HEK293T (cell line): ENCODE measurements around the gene GPHN.
"Not testable (repeated sequence)": the region's sequence is repeated elsewhere in the genome, so short reads cannot be mapped to it uniquely, and the experiment has no call there.

Experiments used
- CTCF ChIA-PET: fragments of 350-600 bp; formaldehyde crosslinking; extraction: SDS; loops from one replicate; lab custom pipeline; 2021; ENCODE audit warnings: antibody characterized with exemption, inconsistent platforms; lab: Yijun Ruan, JAX
- POLR2A ChIA-PET: fragments of 350-600 bp; formaldehyde crosslinking; extraction: SDS; loops from one replicate; lab custom pipeline; 2020; ENCODE audit warnings: antibody characterized with exemption, inconsistent platforms; lab: Yijun Ruan, JAX
- DNase-seq: peaks from one replicate; pipeline ENCODE4 v3.0.0; 2012; ENCODE audit warnings: mixed read lengths; ENCODE audit errors: extremely low spot score
- ARNT ChIP-seq: fragments of 450-650 bp; IDR thresholded peaks from 2 replicates; pipeline ENCODE4 v1.6.1; 2017; ENCODE audit warnings: mild to moderate bottlenecking
- BHLHE40 ChIP-seq: fragments of 450-650 bp; IDR thresholded peaks from 2 replicates; pipeline ENCODE4 v1.6.1; 2016; ENCODE audit warnings: mild to moderate bottlenecking, moderate library complexity, borderline replicate concordance
- CTBP1 ChIP-seq: fragments of 450-650 bp; IDR thresholded peaks from 2 replicates; pipeline ENCODE4 v1.6.1; 2016; ENCODE audit warnings: borderline replicate concordance
- ELF4 ChIP-seq: fragments of 450-650 bp; IDR thresholded peaks from 2 replicates; pipeline ENCODE4 v1.6.1; 2017; ENCODE audit warnings: antibody characterized with exemption
- FOXA1 ChIP-seq: fragments of 450-650 bp; IDR thresholded peaks from 2 replicates; pipeline ENCODE4 v1.6.1; 2016; ENCODE audit warnings: mild to moderate bottlenecking
- FOXK2 ChIP-seq: fragments of 450-650 bp; IDR thresholded peaks from 2 replicates; pipeline ENCODE4 v1.6.1; 2016; ENCODE audit warnings: mild to moderate bottlenecking
- FOXM1 ChIP-seq: fragments of 450-650 bp; IDR thresholded peaks from 2 replicates; pipeline ENCODE4 v1.6.1; 2017; ENCODE audit warnings: mild to moderate bottlenecking, borderline replicate concordance
- HDGF ChIP-seq: fragments of 450-650 bp; IDR thresholded peaks from 2 replicates; pipeline ENCODE4 v1.6.1; 2017; ENCODE audit warnings: antibody characterized with exemption, borderline replicate concordance
- L3MBTL2 ChIP-seq: fragments of 450-650 bp; conservative IDR thresholded peaks from 2 replicates; pipeline ENCODE4 v1.6.1; 2016; ENCODE audit warnings: mild to moderate bottlenecking
- LEF1 ChIP-seq: fragments of 450-650 bp; IDR thresholded peaks from 2 replicates; pipeline ENCODE4 v1.6.1; 2017; ENCODE audit warnings: mild to moderate bottlenecking, borderline replicate concordance
- NFRKB ChIP-seq: fragments of 450-650 bp; IDR thresholded peaks from 2 replicates; pipeline ENCODE4 v1.6.1; 2016; ENCODE audit warnings: mild to moderate bottlenecking, moderate library complexity
- SP1 ChIP-seq: fragments of 450-650 bp; IDR thresholded peaks from 2 replicates; pipeline ENCODE4 v1.6.1; 2017
- SUZ12 ChIP-seq: fragments of 450-650 bp; IDR thresholded peaks from 2 replicates; pipeline ENCODE4 v1.6.1; 2016; ENCODE audit warnings: mild to moderate bottlenecking
- TARDBP ChIP-seq: fragments of 450-650 bp; IDR thresholded peaks from 2 replicates; pipeline ENCODE4 v1.6.1; 2016
- ZNF384 ChIP-seq: fragments of 450-650 bp; IDR thresholded peaks from 2 replicates; pipeline ENCODE4 v1.6.1; 2016
- TF ChIP-seq, protein P1 (sequence below): fragments of 450-650 bp; IDR thresholded peaks from 2 replicates; pipeline ENCODE4 v1.6.1; 2016

The GPHN gene

GRCh38 chr14:66496188-66496807 is 11.6 kb upstream of the GPHN start:
- CTCF ChIA-PET: no interaction called here
- no peak for TF ChIP-seq TARDBP
- TF ChIP-seq ARNT: no peak
- no peak for TF ChIP-seq SUZ12
- POLR2A ChIA-PET: interaction anchor here (2.9 kb wide), 1 partner anchor 11 kb away, joined by 11 read pairs; the partner anchor contains the start of gene GPHN
- no peak for DNase-seq

DNA sequence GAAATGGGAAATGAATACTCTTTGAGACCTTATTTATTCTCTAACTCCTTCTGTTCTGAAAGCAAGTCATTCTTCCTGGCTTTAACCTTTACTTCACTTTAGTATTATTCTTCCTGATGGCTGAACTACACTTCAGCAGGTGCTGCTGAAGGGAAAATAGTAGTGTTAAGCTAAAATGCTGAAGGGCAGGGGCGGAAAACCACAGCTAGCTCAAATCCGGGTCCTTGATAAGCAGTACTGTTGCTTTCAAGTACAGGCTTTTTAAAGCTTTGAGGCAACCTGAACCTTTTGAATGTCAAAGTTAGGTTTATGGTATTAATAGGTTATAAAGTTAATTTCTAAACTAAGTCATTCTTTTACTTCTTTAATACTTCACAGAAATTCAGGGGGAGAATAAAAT is 11.0 kb upstream of the GPHN start:
- CTCF ChIA-PET: interaction anchor here (0.7 kb wide), 1 partner anchor 780 kb away, joined by 3 read pairs; no protein-coding TSS in a partner anchor
- POLR2A ChIA-PET: interaction anchor here (2.9 kb wide), 1 partner anchor 10 kb away, joined by 11 read pairs; the partner anchor contains the start of gene GPHN
- no peak for DNase-seq
- TF ChIP-seq CTBP1: no peak
- TF ChIP-seq SP1: no peak
- no peak for TF ChIP-seq BHLHE40
- TF ChIP-seq FOXA1: no peak
- TF ChIP-seq ARNT: no peak
- TF ChIP-seq HDGF: no peak
- no peak for TF ChIP-seq LEF1
- no peak for TF ChIP-seq ELF4
- TF ChIP-seq FOXK2: no peak
- TF ChIP-seq ZNF384: no peak
- TF ChIP-seq TARDBP: no peak
- no peak for TF ChIP-seq SUZ12
- TF ChIP-seq FOXM1: no peak
- no peak for TF ChIP-seq L3MBTL2

- ChIA-PET POLR2A (interaction anchor here (1.4 to 1.8 kb wide), 2 partner anchors 9 to 10 kb away, joined by 5 to 16 read pairs; partner anchors contain the start of gene GPHN), CTCF (no interaction called here)
- DNase-seq: no peak
- TF ChIP-seq ARNT (no peak), SP1 (no peak), ZNF384 (no peak), L3MBTL2 (no peak), FOXA1 (no peak), LEF1 (no peak), HDGF (no peak), FOXM1 (no peak), FOXK2 (no peak), SUZ12 (no peak)
- TF ChIP-seq, protein P1, sequence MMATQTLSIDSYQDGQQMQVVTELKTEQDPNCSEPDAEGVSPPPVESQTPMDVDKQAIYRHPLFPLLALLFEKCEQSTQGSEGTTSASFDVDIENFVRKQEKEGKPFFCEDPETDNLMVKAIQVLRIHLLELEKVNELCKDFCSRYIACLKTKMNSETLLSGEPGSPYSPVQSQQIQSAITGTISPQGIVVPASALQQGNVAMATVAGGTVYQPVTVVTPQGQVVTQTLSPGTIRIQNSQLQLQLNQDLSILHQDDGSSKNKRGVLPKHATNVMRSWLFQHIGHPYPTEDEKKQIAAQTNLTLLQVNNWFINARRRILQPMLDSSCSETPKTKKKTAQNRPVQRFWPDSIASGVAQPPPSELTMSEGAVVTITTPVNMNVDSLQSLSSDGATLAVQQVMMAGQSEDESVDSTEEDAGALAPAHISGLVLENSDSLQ: no peak
Measured at GRCh38 chr14:66498311-66498710, 9.6 kb upstream of the GPHN start.

GRCh38 chr14:66501592-66501991 is 6.4 kb upstream of the GPHN start:
- ChIA-PET POLR2A (no interaction called here), CTCF (no interaction called here)
- DNase-seq: no peak
- no peak for TF ChIP-seq CTBP1
- TF ChIP-seq L3MBTL2: no peak
- no peak for TF ChIP-seq BHLHE40
- TF ChIP-seq SUZ12: no peak
- TF ChIP-seq SP1: no peak
- TF ChIP-seq FOXK2: no peak
- TF ChIP-seq ZNF384: no peak

GRCh38 chr14:66502836-66503235 is 5.1 kb upstream of the GPHN start:
- DNase-seq, CTCF ChIA-PET: not testable (repeated sequence)
- POLR2A ChIA-PET: interaction anchor here (0.5 kb wide), 1 partner anchor 449 kb away, joined by 3 read pairs; no protein-coding TSS in a partner anchor

DNA sequence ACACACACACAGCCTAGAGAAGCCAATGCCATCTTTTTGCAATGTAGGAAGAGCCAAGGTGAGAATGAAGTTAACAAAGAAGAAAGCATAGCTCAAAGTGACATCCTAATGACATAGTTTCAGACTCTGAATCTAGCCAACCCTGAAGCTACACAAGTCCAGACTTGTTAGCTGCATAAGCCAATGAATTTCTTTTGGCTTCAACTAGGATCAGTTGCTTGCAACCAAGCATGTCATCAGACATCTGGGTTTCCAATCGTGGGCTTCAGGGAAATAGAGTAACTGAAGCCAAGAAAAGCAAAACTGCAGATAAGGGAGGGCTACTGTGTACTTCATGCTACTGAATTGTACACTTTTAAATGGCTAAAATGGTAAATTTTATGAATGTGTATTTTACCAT is 4.4 kb upstream of the GPHN start:
- ChIA-PET CTCF (interaction anchor here (0.7 kb wide), 1 partner anchor 26 kb away, joined by 3 read pairs; no protein-coding TSS in a partner anchor), POLR2A (no interaction called here)
- TF ChIP-seq NFRKB: no peak
- no peak for TF ChIP-seq SP1
- TF ChIP-seq LEF1: no peak
- no peak for TF ChIP-seq ELF4
- TF ChIP-seq, protein P1: no peak
- TF ChIP-seq ZNF384: no peak
- TF ChIP-seq TARDBP: no peak
- no peak for TF ChIP-seq FOXM1
- no peak for TF ChIP-seq BHLHE40
- TF ChIP-seq FOXA1: no peak
- no peak for TF ChIP-seq ARNT
- no peak for TF ChIP-seq CTBP1
- TF ChIP-seq HDGF: no peak
- TF ChIP-seq L3MBTL2: no peak
- TF ChIP-seq SUZ12: no peak
- TF ChIP-seq FOXK2: no peak
- no peak for DNase-seq

DNA sequence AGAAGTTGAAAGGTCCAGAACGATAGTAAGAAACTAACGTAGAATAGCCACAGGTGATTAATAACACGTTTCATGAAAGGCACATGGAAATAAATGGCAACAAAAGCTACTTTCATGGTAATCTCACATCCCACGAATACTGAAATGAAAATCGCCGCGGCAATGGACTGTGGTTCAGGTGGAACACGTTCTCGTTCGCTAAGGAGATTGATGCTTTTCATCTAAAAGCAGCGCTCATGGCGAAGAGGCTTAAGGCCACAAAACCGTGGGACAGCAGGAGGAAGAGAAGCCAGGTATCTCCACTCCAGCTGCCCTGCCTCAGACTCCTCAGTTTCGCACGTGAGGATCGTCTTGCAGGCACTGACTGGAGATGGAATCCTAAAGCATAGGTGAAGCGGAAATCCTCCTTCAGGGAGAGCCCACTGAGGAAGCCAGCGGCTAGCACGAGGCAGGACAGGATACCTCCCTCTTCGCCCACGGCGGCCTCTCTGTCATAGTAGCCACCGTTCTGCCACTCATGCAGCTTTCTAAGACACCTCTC is 696 bp upstream of the GPHN start:
- DNase-seq: no peak
- ChIA-PET CTCF (no interaction called here), POLR2A (interaction anchor here (0.6 to 2.5 kb wide), 13 partner anchors 8 to 739 kb away, joined by 3 to 16 read pairs (median 4); no protein-coding TSS in a partner anchor)

More for the DNA sequence above, 696 bp upstream of the GPHN start:
- no peak for TF ChIP-seq FOXA1
- TF ChIP-seq L3MBTL2: peak; percentile 93
- TF ChIP-seq FOXM1: no peak
- TF ChIP-seq ELF4: no peak
- TF ChIP-seq NFRKB: no peak
- TF ChIP-seq LEF1: no peak
